Activated CD4-positive, alpha-beta T cell treated with anti-CD3 and anti-CD28 coated beads for 1 hour (primary cell): ENCODE measurements around the gene GTPBP4.
"Not testable (repeated sequence)": the region's sequence is repeated elsewhere in the genome, so short reads cannot be mapped to it uniquely, and the experiment has no call there.

Experiments used
- DNase-seq: peaks from one replicate; pipeline ENCODE4 v3.0.0-alpha.2; 2020

Gene GTPBP4

DNA sequence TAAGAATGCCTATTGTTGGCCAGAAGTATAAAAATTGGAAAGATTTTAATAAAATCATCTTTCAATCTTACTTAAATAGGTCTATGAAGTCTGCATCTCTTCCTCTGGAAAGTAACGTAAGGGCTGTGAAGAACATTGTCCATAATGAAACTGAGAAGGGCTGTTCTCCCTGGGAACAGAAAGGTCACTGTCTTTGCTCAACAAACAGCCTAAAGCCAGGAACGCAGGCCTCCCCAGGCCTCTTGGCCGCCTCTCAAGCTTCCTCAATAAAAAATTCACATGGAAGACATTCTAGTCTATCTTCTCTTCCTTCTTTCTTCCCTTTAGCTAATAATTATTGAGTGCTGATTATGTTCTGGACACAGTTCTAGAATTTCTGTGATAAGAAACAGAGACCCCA, 46.5 kb downstream of the GTPBP4 start:
- DNase-seq: no peak

DNA sequence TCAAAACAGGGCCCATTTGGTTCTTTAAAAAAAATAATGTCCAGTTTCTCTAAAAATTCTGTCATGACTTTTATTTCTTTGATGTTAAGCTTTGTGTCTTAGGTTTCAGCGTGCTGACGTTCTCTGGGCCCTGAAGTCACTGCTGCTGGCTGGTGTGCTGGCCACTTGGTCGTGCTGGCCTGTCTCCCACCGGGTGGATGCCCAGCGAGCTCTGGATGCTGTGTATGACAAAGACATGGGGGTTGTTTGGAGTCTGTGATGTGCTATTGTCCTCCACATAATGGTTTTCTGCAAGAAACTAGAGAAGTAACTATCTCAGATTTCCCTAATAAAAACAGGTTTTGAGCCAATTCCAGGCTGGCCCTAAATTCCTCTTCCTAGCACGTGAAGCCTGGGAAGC, 47.0 kb downstream of the GTPBP4 start:
- DNase-seq: no peak

DNA sequence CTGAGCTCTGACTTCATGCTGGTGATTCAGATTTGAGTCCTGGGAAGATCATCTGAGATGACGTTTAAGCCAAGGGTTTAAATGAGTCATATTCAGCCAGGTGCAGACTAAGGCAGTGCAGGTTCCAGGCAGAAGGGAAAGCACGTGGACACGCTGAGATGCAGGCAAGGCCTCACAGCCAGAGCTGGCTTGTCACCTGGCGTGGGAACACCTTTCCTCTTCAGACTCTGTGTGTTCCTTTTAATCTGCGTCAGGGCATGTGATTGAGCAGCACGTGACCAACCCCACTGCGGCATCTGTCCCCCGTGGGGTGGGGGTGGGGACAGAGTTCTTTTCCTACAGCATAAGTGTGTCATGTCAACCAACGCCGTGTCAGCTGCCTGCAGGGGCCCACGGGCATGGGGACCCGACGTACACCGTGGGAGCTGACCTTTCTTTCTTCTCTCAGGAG, 48.1 kb downstream of the GTPBP4 start:
- DNase-seq: no peak

DNA sequence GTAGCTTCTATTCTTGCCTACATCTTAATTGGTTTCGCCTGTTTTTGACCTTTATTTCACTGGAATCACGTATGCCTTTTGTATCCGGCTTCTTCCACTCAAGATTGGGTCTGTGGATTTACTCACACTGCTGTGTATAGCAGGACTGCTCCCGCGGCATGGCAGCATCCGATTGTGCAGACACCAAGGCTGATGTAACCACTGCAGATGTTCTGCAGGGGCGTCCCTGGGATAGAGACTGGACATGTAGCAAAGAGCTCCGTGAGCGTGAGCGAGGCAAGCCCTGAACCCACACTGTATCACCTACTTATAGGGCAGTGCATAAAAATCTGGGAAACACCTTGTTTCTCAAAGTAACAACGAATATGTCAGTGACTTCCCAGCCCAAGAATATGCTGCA, 48.9 kb downstream of the GTPBP4 start:
- no peak for DNase-seq

DNA sequence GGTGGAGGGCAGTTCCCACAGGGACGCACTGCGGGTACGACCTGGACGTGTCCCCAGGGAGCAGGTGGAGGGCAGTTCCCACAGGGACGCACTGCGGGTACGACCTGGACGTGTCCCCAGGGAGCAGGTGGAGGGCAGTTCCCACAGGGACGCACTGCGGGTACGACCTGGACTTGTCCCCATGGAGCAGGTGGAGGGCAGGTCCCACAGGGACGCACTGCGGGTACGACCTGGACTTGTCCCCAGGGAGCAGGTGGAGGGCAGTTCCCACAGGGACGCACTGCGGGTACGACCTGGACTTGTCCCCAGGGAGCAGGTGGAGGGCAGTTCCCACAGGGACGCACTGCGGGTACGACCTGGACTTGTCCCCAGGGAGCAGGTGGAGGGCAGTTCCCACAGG, 50.5 kb downstream of the GTPBP4 start:
- not testable (repeated sequence) for DNase-seq

DNA sequence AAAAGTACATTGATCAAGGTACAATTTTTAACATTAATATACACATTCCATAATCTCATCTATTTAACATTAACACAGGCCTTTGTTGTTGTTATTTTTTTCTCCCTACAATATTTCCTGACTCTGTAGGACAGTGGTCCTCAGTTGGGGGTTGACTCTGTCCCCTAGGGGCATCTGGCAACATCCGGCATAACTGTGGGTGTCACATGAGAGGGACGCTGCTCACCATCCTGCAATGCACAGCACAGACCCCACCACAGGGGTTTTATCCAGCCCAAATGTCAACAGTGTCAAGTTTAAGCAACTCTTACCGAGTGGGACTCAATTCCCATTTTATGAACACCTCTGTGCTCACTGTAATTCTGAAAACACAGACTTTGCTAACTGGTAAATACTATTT, 51.9 kb downstream of the GTPBP4 start:
- no peak for DNase-seq

DNA sequence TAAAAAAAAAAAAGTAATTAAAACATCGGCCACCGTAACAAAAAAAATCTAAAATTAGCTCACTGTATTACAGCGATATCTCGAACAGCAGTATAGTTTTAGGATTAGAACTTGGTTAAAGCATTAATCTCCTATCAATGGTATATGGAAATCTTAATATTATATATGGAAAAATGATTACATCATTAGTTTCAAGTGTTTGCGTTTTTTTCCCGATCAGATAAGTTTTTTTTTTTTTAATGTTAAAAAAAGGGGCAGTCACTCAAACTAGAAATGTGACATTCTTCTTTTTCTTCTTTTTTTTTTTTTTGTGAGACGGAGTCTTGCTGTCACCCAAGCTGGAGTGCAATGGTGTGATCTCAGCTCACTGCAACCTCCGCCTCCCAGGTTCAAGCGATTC, 53.3 kb downstream of the GTPBP4 start:
- no peak for DNase-seq

DNA sequence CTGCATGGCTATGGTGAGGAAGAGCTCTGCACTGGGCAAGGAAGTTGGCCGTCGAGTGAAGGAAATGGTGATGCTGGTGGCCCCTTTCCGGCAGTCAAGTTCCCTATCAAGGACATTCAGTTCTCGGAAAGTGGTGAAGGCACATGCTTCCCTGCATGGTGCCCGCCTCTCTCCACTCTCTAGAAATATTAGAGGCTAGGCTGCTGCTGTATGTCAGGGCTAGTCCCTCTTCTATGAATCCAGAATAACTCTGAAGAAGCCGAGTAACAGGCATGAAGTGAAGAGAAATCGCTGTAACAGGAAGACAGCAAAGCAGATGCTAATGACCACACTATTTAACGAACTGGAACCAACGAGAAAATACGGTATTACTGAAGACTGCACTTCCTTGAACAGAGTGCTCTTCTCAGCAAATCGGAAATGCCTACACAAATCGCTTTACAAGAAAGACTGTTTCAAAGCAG, 55.3 kb downstream of the GTPBP4 start:
- DNase-seq: no peak

DNA sequence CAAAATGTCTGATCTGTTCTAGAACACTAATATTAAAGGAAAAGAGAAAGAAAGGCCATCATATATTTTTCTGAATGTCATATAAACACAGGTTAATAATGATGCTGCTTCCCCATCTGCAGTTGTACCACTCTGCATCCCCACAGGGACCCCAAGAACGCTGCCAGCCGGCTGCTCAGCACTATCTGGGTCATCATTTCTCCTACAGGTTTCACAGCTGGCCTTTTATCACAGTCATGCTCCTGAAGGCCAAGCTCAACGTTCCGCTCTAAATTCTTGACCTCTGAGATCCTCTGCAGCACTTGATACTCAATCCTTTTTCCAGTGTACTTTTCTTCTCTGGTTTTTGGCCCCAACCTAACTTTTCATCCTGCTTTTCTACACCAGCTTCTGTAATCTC, 55.9 kb downstream of the GTPBP4 start:
- no peak for DNase-seq

DNA sequence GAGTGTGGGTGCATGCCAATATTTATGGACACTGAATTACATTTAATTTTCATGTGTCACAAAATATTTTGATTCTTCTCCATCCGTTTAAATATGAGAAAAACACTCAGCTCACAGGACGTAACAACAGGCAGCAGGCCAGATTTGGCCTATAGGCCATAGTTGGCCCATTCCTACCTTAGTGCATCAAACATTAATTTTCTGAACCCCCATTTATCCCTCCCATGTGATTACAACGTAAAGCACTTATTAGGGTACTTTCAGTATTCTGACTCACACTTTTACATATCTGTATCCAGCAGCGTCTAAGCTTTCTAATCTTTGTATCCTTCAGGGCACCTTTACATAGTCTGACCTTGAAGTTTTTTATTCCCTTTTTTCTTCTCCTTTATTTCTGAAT, 56.7 kb downstream of the GTPBP4 start:
- no peak for DNase-seq

DNA sequence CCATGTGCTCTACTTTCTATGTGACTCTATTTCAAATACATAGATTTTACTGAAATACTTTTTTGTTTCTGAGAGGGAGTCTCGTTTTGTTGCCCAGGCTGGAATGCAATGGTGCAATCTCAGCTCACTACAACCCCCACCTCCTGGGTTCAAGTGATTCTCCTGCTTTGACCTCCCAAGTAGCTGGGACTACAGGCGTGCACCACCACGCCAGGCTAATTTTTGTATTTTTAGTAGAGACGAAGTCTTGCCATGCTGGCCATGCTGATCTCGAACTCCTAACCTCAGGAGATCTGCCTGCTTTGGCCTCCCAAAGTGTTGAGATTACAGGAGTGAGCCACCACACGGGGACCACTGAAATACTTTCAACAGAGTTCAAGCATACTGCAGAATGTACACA, 57.2 kb downstream of the GTPBP4 start:
- no peak for DNase-seq

DNA sequence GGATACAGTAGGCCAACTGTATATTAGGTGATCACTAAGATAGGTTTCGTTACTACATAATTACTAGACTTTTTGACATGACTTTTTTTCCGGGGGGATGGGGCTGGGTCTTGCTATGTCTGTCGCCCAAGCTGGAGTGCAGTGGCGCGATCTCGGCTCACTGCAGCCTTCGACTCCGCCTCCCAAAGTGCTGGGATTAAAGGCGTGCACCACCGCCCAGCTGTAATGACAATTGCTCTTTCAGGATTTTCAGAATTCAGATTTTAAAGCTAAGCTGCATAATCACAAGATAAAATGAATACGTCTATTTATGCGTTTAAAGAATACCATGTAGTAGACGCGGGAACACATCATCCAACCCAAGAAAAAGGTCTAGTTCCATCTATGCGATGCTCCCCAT, 59.7 kb downstream of the GTPBP4 start:
- no peak for DNase-seq

DNA sequence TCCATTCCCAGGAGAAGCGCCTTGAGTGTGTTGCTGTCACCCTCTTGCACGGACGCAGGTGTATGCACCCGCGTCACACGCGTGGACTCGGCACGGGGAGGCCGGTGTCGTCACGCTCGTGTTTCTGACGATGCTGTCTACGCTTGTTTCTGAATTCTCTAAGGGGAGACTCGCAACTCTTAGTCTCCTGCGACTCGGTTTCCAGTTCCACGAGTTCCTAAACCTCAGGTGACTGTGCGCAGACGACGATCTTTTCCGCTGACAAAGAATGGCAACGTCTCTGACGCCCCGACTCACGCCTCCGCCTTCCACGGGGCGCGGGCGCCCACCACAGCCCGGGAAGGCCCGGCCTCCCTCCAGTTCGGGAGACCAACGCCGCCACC, 60.1 kb downstream of the GTPBP4 start:
- no peak for DNase-seq

DNA sequence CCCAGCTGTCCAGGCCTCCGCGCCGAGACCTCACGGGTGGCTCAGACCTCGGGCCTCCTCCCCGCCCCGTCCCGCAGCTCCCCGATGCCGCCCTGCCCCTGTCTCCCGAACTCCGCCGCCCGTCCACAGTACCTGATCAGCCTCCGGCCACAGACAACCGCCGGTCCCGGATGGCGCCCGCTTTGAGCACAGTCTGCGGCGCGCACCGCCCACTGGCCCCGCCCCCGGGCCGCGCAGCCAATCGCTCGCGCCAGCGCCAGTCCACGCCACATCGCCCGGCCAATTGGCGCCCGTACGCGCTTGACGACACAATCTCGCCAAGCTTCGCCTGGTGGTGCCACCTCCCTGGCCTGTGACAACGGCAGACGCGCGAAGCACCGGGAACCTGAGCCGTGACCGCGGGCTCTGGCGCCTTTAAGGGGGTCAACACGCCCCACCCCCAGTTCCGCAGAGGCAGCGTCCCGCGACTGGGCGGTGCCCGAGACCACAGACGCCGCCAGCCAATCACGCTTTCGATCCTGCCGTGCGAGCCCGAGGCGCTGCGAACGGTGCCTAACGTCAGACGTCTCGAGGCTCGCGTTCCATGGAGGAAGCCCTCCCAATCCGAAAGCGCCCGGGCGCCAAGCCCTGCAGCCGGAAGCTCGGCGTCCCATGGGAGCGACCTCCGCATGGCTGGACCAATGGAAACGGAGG, 60.6 kb downstream of the GTPBP4 start, which contains the start of gene IDI1:
TSS of gene IDI1 (minus strand) at position 388 of the 693 bp plus-strand sequence. CDS start at position 272, 116 bp downstream.
- peak; percentile 95 for DNase-seq

DNA sequence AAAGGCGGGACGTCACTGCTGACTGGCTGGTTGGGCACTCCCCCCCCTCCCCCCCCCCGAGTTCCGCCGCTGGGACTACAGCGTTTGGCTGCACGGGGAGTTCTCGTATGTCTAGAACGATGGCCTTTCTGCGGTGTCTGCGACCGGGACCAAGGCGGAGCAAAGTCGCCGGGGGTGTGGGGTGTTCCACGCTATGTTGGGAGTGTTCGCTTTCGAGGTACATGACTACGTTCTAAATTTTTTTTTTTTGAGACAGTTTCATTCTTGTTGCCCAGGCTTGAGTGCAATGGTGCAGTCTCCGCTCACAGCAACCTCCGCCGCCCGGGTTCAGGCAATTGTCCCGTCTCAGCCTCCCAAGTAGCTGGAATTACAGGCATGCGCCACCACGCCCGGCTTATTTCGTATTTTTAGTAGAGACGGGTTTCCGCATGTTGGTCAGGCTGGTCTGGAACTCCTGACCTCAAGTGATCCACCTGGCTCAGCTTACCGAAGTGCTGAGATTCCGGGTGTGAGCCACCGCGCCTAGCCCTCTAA, 61.3 kb downstream of the GTPBP4 start:
- DNase-seq: no peak

DNA sequence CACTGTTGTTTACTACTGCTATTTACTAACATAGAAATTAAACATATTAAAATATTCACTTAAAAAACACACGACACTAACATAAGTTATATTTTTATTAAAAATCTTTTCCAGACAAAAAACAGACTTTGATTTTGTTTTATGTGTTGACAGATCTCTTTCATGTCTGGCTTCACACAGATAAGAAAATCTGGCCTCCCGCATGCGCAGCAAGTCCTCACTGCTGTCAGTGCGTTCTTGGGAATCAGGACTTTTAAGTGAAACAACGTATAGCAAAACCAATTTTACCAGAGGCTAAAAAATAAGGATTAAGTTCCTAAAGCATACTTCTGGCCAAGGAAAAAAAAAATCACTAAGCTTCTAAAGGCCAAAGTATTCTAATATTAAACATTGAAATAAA, 61.9 kb downstream of the GTPBP4 start:
- DNase-seq: no peak

DNA sequence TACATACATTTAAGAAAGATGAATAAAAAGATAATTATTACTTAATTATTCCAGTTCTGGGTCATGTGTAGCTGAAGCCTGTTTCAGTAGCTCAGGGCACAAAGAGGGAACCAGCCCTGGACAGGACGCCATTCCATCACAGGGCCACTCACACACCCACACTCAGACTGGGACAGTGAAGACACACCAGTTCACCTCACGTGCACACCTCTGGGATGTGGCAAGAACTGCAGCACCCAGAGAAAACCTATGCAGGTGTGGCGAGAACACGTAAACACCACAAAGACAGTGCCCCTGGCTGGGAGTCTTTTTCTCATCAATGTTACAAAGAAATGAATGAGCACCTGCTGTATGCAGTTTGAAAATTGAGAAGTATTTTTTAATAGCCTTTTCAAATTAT, 62.3 kb downstream of the GTPBP4 start:
- DNase-seq: no peak

DNA sequence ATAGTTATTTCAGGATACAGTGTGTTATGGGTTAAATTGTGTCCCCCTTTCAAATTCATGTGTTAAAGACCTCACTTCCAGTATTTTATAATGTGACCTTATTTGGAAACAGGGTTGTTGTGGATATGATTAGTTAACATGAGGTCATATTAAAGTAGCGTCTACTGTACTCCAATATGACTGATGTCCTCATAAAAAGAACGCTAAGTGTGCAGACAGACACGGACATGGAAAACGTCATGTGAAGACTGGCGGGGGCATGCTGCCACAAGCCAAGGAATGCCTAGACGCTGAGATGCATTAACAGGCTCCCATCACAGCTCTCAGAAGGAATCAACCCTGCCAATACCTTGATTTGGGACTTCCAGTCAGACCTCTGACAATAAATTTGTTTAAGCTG, 66.5 kb downstream of the GTPBP4 start:
- no peak for DNase-seq

DNA sequence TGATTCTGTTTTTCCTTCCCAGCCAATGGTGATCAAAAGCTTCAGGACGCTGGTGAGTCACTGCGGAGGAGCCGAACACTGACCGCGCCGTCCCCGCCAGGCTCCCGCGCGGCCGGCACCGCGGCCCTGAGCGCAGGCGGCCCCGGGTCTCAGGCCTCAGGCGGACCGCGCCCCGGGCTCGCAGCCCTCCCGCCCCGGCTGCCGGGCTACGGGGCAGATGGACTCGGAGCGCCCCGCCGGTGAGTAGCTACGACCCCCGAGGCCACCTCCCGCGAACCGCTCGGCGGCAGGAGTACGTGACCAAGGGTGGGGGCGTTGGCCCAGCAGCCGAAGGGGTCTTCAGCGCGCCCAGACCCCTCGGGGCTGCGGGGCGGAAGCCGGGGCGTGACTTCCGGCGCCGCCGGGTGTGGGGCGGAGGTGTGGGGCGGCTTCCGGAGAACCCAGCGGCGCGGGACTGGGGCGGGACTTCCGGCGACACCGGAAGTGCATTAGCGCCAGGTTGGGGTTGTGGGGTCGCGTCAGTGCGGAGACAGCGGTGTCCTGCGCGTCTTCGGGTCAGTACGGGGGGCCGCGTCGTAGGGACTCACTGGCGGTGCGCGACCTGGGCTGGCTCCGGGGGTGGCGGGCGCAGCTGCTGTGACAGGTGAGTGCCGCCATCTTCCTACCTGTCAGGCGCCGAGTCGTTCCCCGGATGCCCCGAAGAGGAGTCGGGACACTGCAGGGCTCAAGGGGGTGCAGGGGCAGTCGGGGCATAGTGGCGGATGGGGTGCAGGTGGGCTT, 68.3 kb downstream of the GTPBP4 start, which contains the start of gene WDR37:
TSS of gene WDR37 (plus strand) at position 60 of the 780 bp plus-strand sequence. CDS start 15,771 bp downstream, outside the sequence.
- DNase-seq: peak; percentile 77

DNA sequence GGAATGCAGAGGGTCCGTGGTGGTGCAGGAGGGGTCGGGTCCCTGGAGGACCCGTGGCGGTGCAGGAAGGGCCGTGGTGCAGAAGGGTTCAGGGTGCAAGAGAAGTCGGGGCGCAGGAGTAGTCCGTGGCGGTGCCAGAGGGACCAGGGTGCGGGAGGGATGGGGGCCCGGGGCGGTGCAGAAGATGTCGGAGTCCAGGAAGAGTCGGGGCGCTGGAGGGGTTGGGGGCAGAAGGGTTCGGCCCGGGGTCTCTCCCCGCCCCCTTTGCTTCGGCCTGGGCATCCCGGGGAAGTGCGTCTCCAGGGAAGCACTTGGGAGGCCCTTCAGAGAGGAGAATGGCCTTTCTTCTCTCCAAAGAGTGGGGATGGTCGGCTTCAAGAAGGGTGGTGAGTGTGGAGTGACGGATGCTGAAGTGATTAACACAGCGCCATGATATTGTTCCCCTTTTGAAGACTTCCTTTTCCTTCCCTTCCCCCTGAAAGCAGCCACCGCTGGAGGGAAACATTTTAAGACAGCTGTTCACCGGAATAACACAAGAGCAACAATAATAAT, 68.9 kb downstream of the GTPBP4 start:
- no peak for DNase-seq

DNA sequence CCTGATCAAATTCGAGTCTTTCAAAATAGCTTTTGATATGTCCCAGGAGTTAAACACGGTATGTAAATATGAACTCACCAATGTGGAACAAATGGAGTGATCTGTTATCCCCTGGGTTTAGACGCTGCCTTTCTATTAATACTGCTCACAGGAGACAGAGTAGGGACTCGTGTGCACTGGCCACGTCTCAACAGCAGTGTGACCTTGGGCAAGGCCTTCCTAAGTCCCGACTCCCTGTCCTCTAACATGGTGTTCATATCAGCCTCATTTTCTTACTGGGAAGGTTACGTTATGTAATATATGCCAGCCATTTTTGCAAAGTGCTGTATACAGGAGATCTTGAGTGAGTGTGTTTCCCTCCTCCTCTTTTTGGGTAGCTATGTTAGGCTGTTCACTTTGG, 69.8 kb downstream of the GTPBP4 start:
- DNase-seq: no peak

DNA sequence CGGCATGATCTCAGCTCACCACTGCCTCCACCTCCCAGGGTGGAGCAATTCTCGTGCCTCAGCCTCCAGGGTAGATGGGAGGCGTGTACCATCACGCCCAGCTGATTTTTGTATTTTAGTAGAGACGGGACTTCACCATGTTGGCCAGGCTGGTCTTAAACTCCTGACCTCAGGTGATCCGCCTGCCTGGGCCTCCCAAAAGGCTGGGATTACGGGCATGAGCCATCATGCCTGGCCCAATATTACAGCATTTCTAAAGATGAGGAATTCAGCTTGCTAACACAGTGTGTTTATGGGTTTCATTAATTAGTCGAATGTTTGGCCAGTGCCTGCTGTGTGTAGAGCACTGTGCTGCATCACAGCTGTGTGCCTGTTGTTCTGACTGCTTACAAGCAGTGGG, 71.7 kb downstream of the GTPBP4 start:
- DNase-seq: no peak

DNA sequence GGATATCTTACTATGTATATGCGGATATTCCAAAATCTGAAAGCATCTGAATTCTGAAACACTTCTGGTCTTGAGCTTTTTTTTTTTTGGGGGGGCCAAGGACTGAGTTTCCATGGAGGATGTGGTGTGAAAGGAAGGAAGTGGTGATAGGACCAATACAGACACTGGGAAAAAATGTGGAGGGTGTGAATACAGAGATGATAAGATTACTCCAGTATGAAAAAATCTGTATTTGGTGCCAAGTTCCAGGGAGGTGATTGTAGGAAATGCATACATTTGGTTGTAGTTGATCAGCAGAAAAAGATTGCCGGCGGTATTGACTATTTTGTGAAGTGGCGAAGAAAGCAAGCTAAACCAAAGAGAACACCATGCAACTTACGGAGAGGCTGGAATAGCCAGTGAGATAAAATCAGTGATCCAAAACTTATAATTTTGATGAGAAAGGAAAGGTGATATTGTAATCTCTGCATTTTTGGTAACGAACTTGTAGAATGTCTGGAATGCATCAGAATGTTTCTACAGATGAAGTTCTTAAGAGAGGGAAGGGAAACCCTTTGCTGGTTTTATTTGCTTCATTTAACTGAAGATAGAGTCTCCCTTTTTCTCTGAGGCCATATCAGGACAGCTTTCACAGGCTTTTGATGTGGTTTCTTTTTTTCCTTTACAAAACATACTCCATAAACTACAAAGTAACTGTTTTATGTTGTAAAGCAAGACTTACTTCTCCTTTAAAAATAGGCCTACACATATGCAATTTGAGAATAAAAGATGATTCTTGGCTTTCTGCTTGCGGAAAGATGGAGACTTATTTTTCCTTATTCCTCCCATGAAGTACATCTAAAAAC, 73.9 kb downstream of the GTPBP4 start:
- no peak for DNase-seq
